Stimulated activated CD8-positive, alpha-beta memory T cell treated with anti-CD3 and anti-CD28 coated beads, Interleukin-15, amount 100 ng/mL, for 24 hours (primary cell): Measurements from ENCODE around the gene RASSF1.

Source experiments
- DNase-seq: peaks from one replicate; pipeline ENCODE4 v3.0.0-alpha.2; 2020; ENCODE audit warnings: low read depth

RASSF1 gene

DNA sequence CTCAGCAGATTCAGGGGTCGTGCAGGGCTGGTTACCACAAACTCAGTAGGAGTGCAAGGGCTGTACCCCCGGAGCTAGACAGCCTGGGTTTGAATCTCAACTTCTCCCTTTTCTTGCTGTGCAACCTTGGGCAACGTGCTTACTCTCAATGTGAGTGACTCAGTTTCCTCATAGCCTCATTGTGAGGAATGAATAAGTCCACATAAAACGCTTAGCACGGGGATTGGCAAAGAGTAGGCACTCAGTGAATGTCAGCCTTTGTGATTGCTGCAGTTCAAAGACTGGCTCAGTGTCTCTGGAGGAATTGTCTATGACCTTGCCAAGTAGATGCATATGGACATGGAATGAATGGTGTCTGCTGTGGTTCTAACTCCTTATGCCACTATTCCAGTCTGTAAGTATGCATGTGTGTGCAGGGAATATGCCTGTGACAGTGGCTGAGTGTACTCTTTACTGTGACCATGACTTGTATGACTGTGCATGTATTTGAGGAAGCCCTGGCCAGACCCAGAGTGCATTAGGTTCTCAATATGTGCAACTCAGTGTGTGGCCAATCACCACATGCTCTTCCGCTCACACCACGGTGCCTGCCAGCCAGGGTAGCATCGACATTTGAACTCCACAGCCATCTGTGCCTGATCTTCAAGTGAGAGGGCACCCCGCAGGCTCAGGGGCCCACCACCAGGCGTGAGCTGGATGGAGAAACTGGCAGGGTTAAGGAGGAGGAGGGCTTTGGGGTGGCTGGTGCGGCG lies 40.5 kb downstream of the RASSF1 start:
- no peak for DNase-seq

DNA sequence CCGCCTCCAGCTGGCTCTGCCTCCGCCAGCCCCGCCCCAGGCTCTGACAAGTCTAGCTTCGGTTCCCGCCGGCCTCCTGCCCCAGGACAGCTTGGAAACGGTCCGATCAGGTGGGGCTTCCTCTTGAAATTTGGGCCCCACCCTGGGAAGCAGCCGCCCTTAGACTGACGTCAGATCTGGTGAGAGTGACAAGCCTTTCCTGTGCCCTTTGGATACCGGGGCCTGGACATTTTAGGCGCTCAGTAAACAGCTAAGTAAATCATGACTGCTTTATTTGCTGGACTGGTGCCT lies 41.1 kb downstream of the RASSF1 start:
- DNase-seq = no peak

DNA sequence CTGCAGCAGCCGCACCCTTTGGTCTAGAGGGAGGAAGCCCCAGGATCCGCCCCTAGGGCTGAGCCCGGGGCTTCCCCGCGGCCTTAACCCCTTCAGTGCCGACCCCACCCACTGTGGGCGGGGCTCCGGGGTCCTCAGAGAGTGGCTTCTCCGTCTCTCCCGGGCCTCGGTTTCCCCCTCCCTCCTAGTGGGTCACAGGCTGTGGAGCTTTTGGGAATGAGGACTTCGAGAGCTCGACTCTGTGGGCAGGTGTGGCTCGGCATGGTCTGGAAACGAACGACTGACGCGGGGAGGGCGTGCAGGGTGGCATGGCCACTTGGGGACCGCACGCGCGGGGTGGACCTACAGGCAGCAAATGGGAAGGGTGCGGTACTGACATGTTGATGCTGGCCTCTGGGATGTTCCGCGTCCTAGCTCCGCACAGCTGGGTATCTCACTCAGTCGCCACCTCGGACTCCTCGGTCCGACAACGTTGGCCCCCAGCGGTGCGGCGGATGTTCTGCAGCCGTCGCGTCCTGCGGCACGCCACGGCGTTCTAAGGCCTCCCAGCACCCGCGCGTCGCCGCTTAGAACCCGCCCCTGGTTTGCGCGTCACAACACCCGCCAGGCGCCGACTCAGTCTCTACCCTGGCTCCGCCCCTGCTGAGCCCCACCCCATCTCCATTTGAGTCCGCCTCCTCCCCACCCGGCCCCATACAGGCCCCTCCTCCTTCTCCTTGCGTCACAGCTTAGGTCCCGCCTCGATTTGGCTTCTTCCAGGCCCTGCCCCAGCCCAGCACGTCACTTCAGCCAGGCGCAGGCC lies 41.6 kb downstream of the RASSF1 start, which contains the start of the genes HYAL3 and NAA80:
Gene HYAL3, minus strand, starts transcription at position 570 of the 802 bp plus-strand sequence. CDS start 3,803 bp downstream, outside the sequence.
Gene NAA80, minus strand, starts transcription at position 570 of the 802 bp plus-strand sequence. CDS start 1,942 bp downstream, outside the sequence.
- DNase-seq = peak; percentile 94

DNA sequence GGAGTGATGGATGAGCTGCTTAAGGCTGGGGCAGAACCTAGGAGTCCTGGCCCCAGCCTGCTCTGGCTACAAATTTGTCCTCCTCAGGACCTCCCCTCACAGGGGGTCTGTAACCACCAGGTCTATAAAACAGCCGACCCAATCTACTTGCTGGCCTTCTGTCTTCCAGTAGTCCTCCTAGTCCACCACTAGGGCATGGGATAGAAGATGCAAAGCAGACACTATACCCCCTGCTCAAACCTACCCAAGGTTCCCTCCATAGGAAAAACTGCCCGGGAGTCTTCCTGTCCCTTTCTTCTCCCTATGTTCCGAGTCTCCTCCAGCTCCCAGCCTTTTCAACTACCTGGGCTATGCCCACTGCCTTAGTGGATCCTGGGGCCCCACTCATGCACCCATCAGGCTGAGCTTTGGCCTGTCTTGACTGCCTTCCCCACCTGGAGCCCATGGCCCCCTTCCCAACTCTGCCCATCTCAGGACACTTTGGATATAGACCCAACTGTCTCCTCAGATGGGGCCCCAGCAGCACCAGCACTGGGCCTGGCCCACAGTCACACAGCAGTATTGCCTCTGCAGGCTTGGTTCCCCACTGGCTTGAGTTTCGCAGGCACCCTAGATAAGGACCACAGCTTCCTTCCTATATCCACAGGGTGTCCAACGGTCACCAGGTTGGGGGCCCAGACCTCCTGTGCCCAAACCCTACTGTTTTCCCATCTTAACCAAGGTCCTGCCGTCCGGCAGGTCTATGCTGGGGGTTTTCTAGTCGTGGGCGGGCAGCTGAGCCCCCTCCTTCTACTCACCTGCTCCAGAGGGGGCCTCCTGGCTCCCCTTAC lies 42.5 kb downstream of the RASSF1 start:
- DNase-seq = no peak

DNA sequence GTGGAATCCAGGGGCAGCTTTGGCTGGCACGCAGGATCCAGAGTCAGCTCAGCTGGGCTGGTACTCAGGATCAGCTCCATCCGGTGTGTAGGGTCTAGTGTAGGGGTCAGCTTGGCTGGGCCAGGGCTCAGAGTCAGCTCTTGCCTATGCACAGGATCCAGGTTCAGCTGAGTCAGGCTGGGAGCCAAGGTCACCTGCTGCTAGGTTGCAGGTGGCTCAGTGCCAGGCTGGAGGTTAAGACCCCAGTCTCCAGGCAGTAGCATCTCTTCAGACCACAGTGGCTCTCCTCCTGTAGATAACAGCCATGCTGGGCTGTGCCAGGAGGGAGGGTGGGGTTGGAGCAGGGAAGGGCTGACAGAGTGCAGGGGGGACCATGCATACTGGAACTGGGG lies 43.3 kb downstream of the RASSF1 start:
- no peak for DNase-seq

DNA sequence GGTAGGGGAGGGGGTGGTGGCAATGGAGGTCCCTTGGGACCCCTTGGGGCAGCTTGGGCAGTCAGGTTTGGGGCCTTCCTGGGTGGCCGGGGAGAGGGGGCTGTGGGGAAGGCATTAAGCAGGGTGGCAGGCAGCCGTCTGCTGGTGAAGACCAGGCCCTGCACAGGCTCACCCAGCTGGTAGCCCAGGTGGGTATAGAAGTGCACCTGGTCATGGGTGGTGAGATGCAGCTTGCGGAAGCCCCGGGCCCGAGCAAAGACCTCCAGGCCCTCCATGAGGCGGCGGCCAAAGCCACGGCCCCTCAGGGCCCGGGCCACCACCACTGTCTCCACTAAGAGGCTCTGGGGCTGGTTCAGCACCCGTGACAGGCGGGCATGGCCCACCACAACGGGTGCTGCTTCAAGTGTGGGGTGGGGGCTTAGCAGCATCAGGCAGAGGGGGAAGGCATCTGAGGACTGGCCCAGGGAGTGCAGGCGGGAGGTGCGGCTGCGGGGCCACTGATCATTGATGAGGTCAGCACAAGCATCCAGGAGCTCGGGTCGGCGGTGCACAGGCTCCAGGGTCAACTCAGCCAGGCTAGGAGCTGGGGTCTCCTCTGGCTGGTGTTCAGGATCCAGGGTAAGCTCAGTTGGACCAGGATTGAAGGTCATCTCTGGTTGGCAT lies 43.8 kb downstream of the RASSF1 start:
- no peak for DNase-seq

DNA sequence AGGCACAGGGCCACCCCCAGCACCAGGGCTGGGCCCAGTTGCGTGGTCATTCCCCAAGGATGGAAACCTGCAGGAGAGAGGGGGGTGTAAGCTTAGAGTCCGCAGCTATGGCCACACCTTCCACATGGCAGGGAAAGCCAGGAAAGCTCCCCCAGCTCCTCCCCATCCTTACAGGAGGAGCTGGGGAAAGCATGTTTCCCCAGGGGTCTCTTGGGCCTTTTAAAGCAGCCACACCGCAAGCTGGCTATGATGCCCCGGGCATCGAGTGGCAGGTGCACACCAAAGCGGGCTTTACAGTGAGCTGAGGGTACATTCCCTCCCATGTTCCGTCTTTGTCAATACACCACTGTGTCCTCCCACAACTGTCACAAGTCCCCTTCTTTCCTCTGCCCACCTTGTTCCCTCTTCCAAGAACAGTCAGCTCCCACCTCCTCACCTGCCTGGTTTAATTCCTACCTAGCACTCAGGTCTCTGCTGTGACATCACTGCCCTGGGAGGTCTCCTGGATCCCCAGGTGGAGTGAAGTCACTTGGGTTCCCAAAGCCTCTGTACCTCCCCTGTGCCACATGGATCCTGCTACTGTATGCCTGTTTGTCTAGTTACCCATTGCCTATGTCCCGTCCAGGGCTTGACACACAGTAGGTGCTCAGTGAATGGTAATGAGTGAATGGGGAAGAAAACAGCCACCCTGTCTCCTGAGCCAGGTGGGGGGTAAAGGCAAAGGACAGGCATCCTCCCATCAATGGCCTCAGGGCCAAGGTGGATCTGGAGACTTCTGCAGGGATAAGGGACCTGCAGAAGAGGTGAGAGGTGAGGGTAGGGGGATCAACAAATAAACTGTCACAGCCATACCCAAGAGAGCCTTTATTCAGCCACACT lies 44.8 kb downstream of the RASSF1 start:
- DNase-seq = no peak

DNA sequence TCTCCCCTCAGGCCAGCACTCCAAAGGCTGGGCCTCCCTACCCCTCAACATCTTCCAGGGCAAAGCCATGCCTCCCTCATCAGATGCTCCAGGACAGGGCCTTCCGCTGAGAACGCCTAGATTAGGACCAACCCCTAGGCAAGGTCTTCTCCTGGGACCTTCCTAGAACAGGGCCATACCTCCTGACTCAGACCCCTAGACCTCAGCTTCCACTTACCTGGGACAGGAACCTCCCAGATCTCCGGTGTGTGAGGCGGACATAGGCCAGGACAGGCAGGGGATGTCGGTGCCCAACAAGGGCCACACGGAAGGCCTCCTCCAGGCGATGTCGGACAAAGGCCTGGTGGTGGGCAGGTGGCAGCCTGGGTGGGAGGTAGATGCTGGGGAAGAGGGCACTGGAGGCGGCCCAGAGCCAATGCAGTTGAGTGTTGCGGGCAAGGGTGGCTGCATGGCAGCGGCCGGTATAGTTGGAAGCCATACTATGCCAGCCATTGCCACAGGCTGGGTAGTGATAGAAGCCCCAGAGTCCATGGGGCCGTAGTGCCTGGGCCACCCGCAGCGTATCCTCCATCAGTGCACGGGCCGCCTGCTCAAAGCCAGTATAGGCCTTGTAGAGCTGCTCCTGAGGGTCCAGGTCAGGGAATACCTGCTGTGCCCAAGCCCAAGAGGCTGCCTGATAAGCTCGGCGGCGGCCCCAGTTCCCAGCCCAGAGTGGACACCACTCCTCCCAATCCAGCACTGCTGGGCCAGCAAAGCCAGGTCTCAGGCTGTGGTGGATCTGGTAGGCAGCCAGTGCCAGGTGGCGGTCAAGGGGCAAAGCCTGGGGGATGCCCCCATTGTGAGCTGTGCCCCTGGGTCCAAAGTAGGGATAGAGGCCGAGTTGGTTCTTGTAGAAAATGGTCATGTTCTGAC lies 45.9 kb downstream of the RASSF1 start:
- no peak for DNase-seq

DNA sequence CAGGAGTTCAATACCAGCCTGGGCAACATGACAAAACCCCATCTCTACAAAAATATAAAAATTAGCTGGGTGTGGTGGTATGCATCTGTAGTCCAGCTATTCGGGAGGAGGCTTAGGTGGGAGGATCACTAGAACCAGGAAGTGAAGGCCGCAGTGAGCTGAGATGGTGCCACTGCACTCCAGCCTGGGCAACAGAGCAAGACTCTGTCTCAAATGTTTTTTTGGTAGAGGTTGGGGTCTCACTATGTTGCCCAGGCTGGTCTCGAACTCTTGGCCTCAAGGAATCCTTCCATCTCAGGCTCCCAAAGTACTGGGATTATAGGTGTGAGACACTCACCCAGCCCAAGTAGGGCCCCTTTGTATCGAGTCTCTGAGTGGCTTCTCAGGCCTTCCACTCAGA lies 46.5 kb downstream of the RASSF1 start:
- no peak for DNase-seq

DNA sequence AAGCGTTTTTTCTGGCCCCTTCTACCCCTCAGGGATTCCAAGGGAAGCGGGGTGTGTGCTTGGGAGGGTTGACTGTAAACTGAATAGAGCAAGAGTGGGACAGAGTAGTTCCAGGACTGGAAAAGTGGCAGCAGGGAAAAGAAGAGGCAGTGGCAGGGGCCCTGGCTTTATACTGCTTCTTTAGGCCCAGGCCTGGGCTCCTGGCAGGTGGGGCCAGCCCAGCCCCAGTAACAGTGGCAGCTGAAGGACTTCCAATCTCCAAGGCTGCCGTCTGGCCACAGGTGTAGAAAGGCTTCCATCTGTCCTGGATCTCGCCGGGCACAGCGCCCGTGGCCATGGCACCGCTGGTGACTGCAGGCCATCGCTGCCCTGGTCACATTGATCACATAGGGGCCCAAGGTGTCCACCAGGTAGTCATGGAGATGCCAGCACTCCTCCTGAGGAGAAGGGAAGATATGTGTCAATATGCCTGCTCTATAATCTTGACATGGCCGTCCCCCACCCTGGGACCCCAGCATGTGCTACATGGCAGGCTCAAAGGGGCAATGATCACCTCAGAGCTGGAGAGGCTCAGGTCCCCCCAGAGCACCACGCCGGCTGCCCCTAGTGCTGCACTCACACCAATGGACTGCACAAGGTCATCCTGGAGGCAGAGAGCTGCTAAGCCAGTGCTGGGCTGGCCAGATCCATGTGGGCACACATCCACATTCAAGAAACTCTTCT lies 47.4 kb downstream of the RASSF1 start:
- DNase-seq = no peak

DNA sequence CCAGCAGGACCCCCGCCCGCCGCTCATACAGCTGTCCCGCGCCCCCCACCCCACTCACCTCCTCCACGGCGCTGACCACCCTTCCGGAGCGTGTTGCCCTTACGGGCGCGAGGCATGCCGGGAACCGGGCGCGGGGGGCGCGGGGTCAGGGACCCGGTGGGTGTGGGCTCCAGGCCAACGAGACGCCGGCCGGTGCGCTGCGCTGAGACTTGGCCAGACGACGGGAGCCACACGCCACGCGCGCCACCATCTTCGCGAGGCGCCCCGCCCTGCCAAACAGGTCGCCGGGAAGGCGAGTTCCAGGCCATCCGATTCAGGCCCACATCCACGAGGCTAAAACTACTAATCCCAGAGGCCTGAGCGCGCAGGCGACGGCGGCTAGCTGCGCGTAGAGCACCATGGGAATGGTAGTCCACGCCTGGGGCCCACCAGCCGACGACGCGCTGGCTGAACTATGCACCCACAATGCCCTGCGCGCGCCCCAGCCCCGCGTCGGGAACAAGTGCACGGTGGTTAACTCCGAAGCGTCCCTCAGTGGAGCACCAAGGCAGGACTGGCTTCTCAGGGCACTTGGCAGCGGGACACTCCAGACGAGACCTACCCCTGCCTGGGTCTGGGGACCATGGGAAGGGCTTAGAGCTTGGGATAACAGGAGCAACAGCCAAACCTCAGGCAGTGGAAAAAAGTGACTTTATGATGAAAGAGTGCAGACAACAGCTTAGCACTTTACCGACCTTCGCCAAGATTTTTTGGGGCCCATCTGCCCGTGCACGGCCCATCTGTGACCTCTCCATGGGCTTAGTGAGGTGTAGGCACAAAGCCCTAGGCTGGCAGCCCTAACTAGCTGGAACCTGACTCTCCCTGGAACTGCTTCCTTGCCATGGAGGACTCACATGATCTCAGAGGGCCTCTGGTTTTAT lies 48.2 kb downstream of the RASSF1 start, which contains the start of gene IFRD2:
Gene IFRD2, minus strand, starts transcription at position 271 of the 920 bp plus-strand sequence. Its CDS starts 155 bp downstream, at position 116.
- DNase-seq = peak; percentile 75

DNA sequence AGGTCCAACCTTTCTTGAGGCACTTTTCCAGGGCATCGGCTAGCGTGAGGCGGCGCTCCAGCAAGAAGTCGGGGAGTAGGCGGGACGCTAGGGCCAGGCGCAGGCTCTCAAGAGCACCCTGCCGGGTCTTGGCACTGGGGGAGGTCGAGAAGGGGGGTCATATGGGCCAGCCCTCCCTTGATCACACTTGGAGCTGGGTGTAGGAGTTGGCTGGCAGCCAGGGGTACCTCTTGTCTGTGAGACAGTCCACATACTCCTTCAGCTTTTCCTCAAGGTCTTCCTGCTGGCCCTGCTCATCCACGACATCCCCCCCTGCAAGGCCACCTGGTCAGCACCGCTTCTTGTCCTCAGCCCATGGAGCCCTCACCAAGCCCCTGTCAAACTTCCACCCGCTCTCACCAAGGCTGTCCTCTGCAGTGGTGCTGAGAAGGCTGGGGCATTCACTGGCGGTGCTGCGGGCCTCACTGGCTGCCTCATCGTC lies 50.4 kb downstream of the RASSF1 start:
- DNase-seq = no peak

DNA sequence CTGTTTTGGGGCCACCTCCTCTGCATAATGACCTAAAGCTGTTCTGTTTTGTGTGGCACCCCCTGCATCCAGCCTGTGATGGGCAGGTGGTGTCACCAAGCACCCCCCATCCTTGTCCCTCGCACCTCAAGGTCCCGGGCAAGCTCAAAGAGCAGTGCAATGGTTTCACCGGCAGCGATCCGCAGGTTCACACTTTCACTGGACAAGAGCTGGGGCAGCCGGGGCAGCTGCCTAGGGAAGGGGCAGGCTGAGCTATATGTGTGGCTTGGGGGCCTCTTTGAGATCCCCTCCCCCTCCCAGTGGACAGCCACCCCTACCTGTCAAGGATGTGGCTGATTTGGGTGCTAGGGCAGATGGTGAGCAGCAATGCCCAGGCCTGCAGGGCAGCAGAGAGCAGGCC lies 51.5 kb downstream of the RASSF1 start:
- no peak for DNase-seq

DNA sequence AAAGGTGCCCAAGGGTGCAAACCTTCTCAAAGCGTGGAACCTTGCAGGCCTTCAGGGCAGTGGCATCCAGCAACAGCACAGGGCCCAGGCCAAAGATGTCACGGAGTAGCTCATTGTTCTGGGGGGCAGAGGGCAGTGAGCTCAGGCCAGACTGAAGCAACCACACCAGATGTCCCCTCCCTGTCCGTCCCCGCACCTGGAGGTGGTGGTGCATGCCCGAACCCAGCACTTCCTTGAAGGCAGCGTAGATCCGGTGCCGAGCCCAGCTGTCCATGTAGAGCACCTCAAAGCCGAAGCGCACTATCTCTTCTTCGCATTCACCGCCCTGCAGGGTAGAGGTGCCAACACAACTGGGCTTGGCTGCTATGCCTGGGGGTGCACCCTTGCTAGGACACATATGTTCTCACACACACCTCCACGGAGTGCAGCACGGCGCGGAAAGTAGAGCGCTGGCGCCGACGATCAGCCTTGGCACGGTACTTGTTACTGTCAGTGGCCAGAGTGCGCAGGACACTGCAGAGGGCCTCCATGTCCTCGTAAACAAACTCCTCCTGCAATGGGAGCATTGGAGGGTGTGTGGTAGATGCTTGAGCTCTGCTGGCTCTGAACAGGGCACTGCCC lies 52.1 kb downstream of the RASSF1 start:
- no peak for DNase-seq

DNA sequence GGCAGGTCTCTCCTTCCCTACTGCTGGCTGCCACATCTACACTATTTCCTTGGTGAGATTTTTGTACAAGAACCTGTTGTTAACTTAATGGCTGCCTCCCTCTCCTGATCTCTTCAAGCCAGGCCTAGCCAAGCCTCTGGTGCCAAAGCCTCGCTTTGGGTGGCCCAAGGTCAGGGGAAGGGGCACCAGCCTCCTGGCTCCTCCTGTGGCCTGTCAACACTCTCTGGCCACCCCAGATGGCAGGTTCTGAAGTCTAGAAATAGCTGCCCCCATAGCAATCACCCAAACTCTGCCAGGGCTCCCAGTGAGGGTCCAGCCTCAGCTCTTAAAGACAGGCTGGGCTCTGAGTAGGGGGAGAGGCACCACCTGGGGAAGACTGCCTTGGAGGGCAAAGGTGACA lies 53.4 kb downstream of the RASSF1 start:
- DNase-seq = no peak

DNA sequence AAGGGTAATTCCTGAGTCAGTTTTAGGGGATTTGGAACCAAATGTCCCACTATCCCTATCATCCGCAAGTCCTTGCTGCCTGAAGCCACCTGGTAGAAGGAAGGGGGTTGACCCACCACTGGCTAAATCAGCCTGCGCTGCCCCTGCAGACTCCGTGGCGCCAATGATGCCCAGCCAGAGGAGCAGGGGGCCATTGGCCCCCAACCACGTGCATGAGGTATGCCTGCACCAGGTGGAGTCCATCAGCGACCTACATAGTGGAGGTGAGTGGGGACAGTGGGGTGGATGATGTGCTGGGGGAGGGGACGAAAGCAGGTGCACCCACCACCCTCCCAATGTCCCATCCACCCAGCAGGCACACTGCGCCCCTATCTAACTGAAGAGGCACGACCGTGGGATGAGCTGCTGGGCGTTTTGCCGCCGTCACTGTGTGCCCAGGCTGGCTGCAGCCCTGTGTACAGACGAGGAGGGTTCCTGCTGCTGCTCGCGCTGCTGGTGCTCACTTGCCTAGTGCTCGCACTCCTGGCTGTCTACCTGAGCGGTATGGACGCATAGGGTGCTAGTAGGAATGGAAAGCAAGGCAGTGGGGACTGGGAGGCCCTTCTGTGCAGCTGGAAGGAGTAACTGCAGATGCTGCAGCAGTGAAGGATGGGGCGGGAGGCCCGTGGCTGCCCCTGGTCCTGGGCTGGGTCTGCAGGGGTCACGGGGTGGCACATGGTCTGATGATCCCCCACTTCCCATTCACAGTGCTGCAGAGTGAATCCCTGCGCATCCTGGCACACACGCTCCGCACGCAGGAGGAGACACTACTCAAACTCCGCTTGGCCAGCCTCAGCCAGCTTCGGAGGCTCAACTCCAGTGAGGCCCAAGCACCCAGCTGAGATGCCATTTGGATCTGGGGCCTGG lies 54.1 kb downstream of the RASSF1 start:
- no peak for DNase-seq
